ENCODE data around the gene IL22RA1.

The IL22RA1 gene

GRCh38 chr1:24098943-24099638 is 43.8 kb downstream of the IL22RA1 start:
- Histone ChIP-seq H2BK15ac (replicated peaks; ENCODE audit: low read depth) (no peak overlapping the region), H3K56ac (ENCODE audit: low read length) (no peak overlapping the region), H3K4me3 (ENCODE audit: low read length) (no peak overlapping the region), H3K79me1 (ENCODE audit: low read length) (no peaks in the 10 kb centered on the region), H4K5ac (ENCODE audit: low read length) (no peak overlapping the region), H3K27me3 (ENCODE audit: insufficient read depth, low read length, poor library complexity) (no peaks in the 10 kb centered on the region), H3K27ac (ENCODE audit: low read depth, low read length) (no peak overlapping the region), H2BK5ac (ENCODE audit: low read length) (no peak overlapping the region), H3K4ac (ENCODE audit: low read depth, low read length) (no peak overlapping the region), H3K9ac (ENCODE audit: low read length) (no peak overlapping the region), H2BK120ac (ENCODE audit: low read depth, low read length) (no peak overlapping the region), H3K23ac (ENCODE audit: low read length) (no peak overlapping the region), H3K4me1 (ENCODE audit: control insufficient read depth, low read depth, low read length) (no peaks in the 10 kb centered on the region), H2AK5ac (ENCODE audit: low read length) (no peak overlapping the region), H3K36me3 (ENCODE audit: control insufficient read depth, insufficient read depth, low read length) (no peaks in the 10 kb centered on the region), H3K4me2 (ENCODE audit: low read length) (no peak overlapping the region), H3K18ac (ENCODE audit: low read length) (no peak overlapping the region), H3K79me2 (ENCODE audit: control insufficient read depth, insufficient read depth, low read length) (no peaks in the 10 kb centered on the region), H4K8ac (ENCODE audit: low read depth, low read length) (no peak overlapping the region)
- no peak for DNase-seq
- WGBS (ENCODE audit: extremely low coverage, insufficient coverage, low lambda C conversion rate), result no CpG with 5 or more reads among the region's 12 CpGs

DNA sequence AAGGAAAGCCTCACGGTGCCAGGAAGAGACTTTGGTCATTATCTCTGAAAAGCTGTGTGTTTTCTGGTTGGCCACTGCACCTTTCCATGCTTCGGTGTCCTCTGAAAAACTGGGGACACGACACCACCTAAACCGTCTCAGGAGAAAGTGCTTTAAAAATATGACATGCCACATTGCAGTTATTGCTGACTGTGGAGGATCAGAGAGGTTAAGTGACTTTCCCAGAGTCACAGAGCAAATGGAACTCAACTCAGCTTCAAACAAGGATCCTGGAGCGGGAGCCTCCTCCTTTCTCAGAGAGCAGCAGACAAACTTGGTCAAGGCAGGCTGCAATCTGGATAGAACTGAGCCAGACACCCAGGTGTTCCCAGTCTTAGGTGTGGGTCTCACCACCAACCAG is 44.8 kb downstream of the IL22RA1 start:
- WGBS (ENCODE audit: extremely low coverage, insufficient coverage, low lambda C conversion rate), result no CpG with 5 or more reads among the region's 5 CpGs
- Histone ChIP-seq H3K4me2 (ENCODE audit: low read length) (no peak overlapping the region), H3K79me1 (ENCODE audit: low read length) (no peaks in the 10 kb centered on the region), H3K4me3 (ENCODE audit: low read length) (no peak overlapping the region), H2BK120ac (ENCODE audit: low read depth, low read length) (no peak overlapping the region), H2AK5ac (ENCODE audit: low read length) (no peak overlapping the region), H3K23ac (ENCODE audit: low read length) (no peak overlapping the region), H3K27ac (ENCODE audit: low read depth, low read length) (no peak overlapping the region), H3K9ac (ENCODE audit: low read length) (no peak overlapping the region), H4K5ac (ENCODE audit: low read length) (no peak overlapping the region), H3K27me3 (ENCODE audit: insufficient read depth, low read length, poor library complexity) (no peaks in the 10 kb centered on the region), H3K56ac (ENCODE audit: low read length) (no peak overlapping the region), H2BK15ac (replicated peaks; ENCODE audit: low read depth) (no peak overlapping the region), H3K4ac (ENCODE audit: low read depth, low read length) (no peak overlapping the region), H2BK5ac (ENCODE audit: low read length) (no peak overlapping the region), H4K8ac (ENCODE audit: low read depth, low read length) (no peak overlapping the region), H3K18ac (ENCODE audit: low read length) (no peak overlapping the region), H3K36me3 (ENCODE audit: control insufficient read depth, insufficient read depth, low read length) (no peaks in the 10 kb centered on the region), H3K79me2 (ENCODE audit: control insufficient read depth, insufficient read depth, low read length) (no peaks in the 10 kb centered on the region), H3K4me1 (ENCODE audit: control insufficient read depth, low read depth, low read length) (no peaks in the 10 kb centered on the region)
- DNase-seq, result no peak

DNA sequence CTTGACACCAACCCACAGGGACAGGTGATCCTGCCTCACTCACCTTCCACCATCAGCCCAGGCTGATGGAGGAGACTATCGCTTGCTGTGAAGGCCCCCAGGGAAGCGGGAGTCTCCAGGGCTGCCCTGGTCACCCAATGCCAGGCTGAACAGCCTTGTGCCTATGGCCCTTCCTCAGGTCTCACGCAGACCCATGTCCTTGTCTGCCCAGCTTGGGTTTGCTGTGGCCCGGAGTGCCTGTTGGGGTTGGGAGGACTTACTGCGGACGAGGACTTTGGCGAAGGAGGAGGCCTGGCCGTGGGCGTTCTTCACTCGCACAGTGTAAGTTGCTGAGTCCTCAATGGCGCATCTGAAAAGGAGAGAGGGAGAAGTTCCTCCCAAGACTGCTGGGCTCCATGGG is 45.3 kb downstream of the IL22RA1 start:
- no peak overlapping the region for H3K23ac ChIP-seq (ENCODE audit: low read length)
- DNase-seq, result no peak
- H2BK5ac ChIP-seq (ENCODE audit: low read length), result no peak overlapping the region
- H3K56ac ChIP-seq (ENCODE audit: low read length), result no peak overlapping the region
- no peak overlapping the region for H4K5ac ChIP-seq (ENCODE audit: low read length)
- H3K27me3 ChIP-seq (ENCODE audit: insufficient read depth, low read length, poor library complexity), result no peaks in the 10 kb centered on the region
- H3K4me2 ChIP-seq (ENCODE audit: low read length), result no peak overlapping the region
- no peak overlapping the region for H3K9ac ChIP-seq (ENCODE audit: low read length)
- no peak overlapping the region for H2BK15ac ChIP-seq (replicated peaks; ENCODE audit: low read depth)
- H3K4me1 ChIP-seq (ENCODE audit: control insufficient read depth, low read depth, low read length), result no peaks in the 10 kb centered on the region
- H4K8ac ChIP-seq (ENCODE audit: low read depth, low read length), result no peak overlapping the region
- no peak overlapping the region for H2AK5ac ChIP-seq (ENCODE audit: low read length)
- no peak overlapping the region for H3K18ac ChIP-seq (ENCODE audit: low read length)
- H3K4ac ChIP-seq (ENCODE audit: low read depth, low read length), result no peak overlapping the region
- no peaks in the 10 kb centered on the region for H3K36me3 ChIP-seq (ENCODE audit: control insufficient read depth, insufficient read depth, low read length)
- H3K79me2 ChIP-seq (ENCODE audit: control insufficient read depth, insufficient read depth, low read length), result no peaks in the 10 kb centered on the region
- H2BK120ac ChIP-seq (ENCODE audit: low read depth, low read length), result no peak overlapping the region
- no peaks in the 10 kb centered on the region for H3K79me1 ChIP-seq (ENCODE audit: low read length)
- no peak overlapping the region for H3K4me3 ChIP-seq (ENCODE audit: low read length)
- H3K27ac ChIP-seq (ENCODE audit: low read depth, low read length), result no peak overlapping the region
- no CpG with 5 or more reads among the region's 11 CpGs for WGBS (ENCODE audit: extremely low coverage, insufficient coverage, low lambda C conversion rate)

DNA sequence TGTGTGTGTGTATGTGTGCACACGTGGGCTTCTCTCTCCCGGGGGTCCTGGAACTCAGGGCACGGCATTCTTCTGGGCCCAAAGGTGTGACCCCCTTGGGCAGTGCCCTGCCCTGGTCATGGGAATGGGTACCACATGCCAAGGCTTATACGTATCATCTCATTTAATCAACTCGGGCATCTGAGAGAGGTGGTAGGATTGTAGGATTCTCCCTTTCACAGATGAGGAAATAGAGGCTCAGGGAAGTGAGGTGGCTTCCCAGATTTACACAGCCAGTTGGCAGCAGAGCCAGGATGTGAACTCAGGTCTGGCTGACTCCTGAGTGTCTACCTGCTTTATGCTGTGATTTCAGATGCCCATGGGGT is 46.2 kb downstream of the IL22RA1 start:
- H3K4me2 ChIP-seq (ENCODE audit: low read length), result no peak overlapping the region
- H2BK120ac ChIP-seq (ENCODE audit: low read depth, low read length), result no peak overlapping the region
- no peaks in the 10 kb centered on the region for H3K79me2 ChIP-seq (ENCODE audit: control insufficient read depth, insufficient read depth, low read length)
- no peak overlapping the region for H3K4me3 ChIP-seq (ENCODE audit: low read length)
- H3K9ac ChIP-seq (ENCODE audit: low read length), result no peak overlapping the region
- H3K4ac ChIP-seq (ENCODE audit: low read depth, low read length), result no peak overlapping the region
- H3K4me1 ChIP-seq (ENCODE audit: control insufficient read depth, low read depth, low read length), result no peaks in the 10 kb centered on the region
- H2BK5ac ChIP-seq (ENCODE audit: low read length), result no peak overlapping the region
- no peaks in the 10 kb centered on the region for H3K27me3 ChIP-seq (ENCODE audit: insufficient read depth, low read length, poor library complexity)
- no peak overlapping the region for H2AK5ac ChIP-seq (ENCODE audit: low read length)
- H3K27ac ChIP-seq (ENCODE audit: low read depth, low read length), result no peak overlapping the region
- no peak for DNase-seq
- H4K8ac ChIP-seq (ENCODE audit: low read depth, low read length), result no peak overlapping the region
- no peak overlapping the region for H3K23ac ChIP-seq (ENCODE audit: low read length)
- H3K79me1 ChIP-seq (ENCODE audit: low read length), result no peaks in the 10 kb centered on the region
- WGBS (ENCODE audit: extremely low coverage, insufficient coverage, low lambda C conversion rate), result no CpG with 5 or more reads among the region's 5 CpGs
- no peaks in the 10 kb centered on the region for H3K36me3 ChIP-seq (ENCODE audit: control insufficient read depth, insufficient read depth, low read length)
- H2BK15ac ChIP-seq (replicated peaks; ENCODE audit: low read depth), result no peak overlapping the region
- no peak overlapping the region for H3K56ac ChIP-seq (ENCODE audit: low read length)
- H4K5ac ChIP-seq (ENCODE audit: low read length), result no peak overlapping the region
- no peak overlapping the region for H3K18ac ChIP-seq (ENCODE audit: low read length)

DNA sequence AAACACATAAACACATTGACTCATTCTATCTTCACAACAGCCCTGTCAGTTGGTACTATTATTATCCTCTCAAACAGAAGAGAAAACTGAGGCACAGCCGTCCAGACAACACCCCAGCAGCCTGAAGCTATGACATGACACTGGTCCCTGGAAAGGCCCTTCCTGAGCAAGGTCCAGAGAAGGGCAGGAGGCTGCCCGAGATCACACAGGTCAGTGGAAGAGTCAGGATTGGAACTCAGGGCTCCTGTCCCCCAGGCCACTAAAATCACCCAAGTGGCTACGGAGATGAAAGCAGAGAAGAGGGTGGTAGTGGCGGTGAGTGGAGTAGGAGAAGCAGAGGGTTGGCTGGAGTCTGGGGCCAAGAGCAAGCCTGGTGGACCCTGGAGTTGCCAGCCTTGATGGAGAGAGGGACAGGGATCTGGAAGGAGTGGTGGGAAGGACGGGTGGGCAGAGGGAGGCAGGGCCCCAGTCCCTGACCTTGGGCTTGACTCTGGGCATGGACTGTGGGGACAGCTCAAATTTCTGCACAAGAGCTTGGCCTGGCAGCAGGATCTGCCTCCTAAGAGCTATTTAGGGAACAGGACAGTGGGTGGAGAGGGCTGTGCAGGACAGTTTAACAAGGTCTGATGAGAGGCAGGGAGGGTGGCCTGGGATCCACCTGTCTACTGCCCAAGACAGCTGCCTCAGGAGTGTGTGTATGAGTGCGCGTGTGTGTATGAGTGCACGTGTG is 46.8 kb downstream of the IL22RA1 start:
- no peak overlapping the region for H2BK15ac ChIP-seq (replicated peaks; ENCODE audit: low read depth)
- no peak overlapping the region for H4K8ac ChIP-seq (ENCODE audit: low read depth, low read length)
- no peaks in the 10 kb centered on the region for H3K79me2 ChIP-seq (ENCODE audit: control insufficient read depth, insufficient read depth, low read length)
- no CpG with 5 or more reads among the region's 8 CpGs for WGBS (ENCODE audit: extremely low coverage, insufficient coverage, low lambda C conversion rate)
- H2BK5ac ChIP-seq (ENCODE audit: low read length), result no peak overlapping the region
- no peak overlapping the region for H3K4ac ChIP-seq (ENCODE audit: low read depth, low read length)
- no peak overlapping the region for H3K18ac ChIP-seq (ENCODE audit: low read length)
- no peak overlapping the region for H3K27ac ChIP-seq (ENCODE audit: low read depth, low read length)
- H3K4me3 ChIP-seq (ENCODE audit: low read length), result no peak overlapping the region
- no peaks in the 10 kb centered on the region for H3K27me3 ChIP-seq (ENCODE audit: insufficient read depth, low read length, poor library complexity)
- no peak overlapping the region for H3K23ac ChIP-seq (ENCODE audit: low read length)
- H3K9ac ChIP-seq (ENCODE audit: low read length), result no peak overlapping the region
- no peak overlapping the region for H4K5ac ChIP-seq (ENCODE audit: low read length)
- H3K4me2 ChIP-seq (ENCODE audit: low read length), result no peak overlapping the region
- H2AK5ac ChIP-seq (ENCODE audit: low read length), result no peak overlapping the region
- no peak overlapping the region for H3K56ac ChIP-seq (ENCODE audit: low read length)
- no peaks in the 10 kb centered on the region for H3K4me1 ChIP-seq (ENCODE audit: control insufficient read depth, low read depth, low read length)
- H3K79me1 ChIP-seq (ENCODE audit: low read length), result no peaks in the 10 kb centered on the region
- DNase-seq, result no peak
- H2BK120ac ChIP-seq (ENCODE audit: low read depth, low read length), result no peak overlapping the region
- no peaks in the 10 kb centered on the region for H3K36me3 ChIP-seq (ENCODE audit: control insufficient read depth, insufficient read depth, low read length)
